GM18867 (cell line): ENCODE measurements around the gene OR4D1.

Source experiments
- ATAC-seq: cut with Tn5 transposase; IDR thresholded peaks from one replicate; pipeline ENCODE4 v1.9.1; 2021; ENCODE audit warnings: mild to moderate bottlenecking, moderate library complexity; ENCODE audit not compliant: unreplicated experiment

OR4D1 gene

DNA sequence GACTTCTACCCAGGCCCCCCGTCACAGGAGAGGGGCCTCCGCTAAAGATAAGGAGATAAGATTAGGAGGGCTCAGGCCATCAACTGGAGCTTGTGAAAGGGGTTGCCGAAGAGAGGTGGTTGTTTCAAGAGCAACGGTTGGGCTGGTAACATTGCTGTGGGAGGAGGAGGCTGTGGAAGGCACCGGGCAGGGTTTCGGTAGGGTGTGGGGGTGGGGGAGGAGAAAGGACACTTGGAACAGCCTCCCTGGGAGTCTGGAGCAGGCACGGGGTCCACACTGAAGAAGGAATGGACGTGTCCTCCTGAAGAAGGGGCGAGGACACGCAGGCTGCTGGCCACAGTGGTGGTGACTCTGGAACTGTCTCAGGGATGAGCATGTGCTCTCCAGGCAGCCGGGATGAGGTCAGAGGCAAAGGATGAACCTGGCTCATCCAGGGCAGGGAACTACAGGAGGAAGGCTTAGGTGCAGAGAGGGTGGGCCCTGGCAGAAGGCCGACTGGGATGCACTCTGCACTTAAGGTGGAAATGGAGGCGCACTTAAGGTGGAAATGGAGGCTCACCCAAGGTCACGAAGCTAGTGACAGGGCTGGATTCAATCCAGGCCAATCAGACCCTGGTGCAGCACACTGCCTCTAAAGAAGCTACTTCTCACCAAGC lies 43.2 kb downstream of the OR4D1 start:
- no peak for ATAC-seq

DNA sequence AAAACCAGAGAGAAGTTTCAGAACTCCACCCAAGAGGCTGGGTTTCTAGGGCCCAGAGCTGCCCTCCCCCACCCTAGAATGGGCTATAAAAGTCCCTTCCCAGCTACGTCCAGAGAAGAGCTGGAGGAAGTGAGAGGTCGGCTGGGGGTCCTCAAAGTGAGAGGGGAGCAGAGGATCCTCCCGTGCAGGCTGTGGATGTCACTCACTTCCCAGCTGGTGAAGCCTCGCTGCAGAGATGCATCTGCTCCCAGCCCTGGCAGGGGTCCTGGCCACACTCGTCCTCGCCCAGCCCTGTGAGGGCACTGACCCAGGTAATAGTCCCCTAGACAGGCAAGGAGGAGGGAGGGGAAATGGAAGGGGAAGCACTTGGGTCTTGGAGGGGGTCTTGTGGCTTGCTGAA lies 44.4 kb downstream of the OR4D1 start, which contains the start of gene EPX:
Gene EPX, plus strand, starts transcription at position 115 of the 400 bp plus-strand sequence. Its CDS starts 121 bp downstream, at position 236.
- ATAC-seq: no peak

DNA sequence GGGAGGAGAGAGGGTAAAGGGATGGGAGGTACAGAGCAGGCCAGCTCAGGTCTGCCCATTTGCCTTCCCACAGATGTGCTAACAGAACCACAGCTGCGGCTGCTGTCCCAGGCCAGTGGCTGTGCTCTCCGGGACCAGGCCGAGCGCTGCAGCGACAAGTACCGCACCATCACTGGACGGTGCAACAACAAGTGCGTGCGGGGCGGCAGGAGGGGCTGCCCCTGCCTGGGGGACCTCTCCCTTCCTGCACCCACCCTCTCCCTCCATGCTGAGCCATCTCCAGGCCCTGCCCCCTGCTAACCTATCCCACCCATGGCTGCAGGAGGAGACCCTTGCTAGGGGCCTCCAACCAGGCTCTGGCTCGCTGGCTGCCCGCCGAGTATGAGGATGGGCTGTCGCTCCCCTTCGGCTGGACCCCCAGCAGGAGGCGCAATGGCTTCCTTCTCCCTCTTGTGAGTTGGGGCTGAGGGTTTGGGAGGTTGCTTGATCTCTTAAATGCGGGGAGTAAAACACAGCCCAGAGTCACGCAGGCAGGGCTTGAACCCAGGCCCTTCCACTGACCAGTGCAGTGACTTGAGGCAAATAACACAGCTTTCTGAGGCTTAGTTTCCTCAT lies 45.6 kb downstream of the OR4D1 start:
- ATAC-seq: no peak

DNA sequence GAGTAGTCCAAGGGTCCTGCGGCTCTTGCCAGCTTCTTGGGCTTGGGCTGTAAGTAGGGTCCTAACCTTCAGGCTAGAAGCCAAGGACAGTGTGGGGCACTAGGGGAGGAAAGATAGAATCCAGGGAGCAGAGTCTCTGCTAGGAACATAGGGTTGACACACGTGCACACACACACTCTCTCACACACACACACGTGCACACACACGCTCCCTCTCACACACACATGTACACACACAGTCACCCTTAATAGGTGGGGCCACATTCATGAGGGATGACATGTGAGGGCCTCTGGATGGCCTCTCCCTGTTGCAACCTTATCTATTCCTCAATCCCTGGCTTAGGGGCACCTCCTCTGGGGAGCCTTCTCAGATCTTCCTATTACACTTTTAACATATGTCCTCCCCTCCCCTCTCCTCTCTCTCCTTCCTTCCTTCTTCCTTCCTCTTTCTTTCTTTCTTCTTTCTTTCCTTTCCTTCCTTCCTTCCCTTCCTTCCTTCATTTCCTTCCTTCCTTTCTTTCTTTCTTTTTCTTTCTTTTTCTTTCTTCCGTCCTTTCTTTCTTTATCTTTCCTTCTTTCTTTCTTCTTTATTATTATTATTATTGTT lies 47.4 kb downstream of the OR4D1 start:
- ATAC-seq: no peak

DNA sequence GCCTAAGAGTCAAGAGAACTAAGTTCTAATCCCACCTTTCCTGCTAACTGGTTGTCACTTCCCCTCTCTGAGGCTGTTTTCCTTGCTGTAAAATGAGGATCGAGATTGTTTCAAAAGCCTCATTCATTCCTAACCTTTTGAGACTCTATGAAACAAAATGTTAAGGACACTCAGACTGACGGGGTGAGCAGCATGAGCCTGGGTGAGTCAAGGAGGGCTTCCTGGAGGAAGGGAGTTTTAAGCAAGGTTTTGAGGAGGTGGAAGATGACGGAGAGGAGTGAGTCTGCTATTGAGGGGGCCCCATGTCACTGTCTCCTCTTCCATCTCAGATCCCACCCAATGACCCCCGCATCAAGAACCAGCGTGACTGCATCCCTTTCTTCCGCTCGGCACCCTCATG lies 48.4 kb downstream of the OR4D1 start:
- no peak for ATAC-seq

DNA sequence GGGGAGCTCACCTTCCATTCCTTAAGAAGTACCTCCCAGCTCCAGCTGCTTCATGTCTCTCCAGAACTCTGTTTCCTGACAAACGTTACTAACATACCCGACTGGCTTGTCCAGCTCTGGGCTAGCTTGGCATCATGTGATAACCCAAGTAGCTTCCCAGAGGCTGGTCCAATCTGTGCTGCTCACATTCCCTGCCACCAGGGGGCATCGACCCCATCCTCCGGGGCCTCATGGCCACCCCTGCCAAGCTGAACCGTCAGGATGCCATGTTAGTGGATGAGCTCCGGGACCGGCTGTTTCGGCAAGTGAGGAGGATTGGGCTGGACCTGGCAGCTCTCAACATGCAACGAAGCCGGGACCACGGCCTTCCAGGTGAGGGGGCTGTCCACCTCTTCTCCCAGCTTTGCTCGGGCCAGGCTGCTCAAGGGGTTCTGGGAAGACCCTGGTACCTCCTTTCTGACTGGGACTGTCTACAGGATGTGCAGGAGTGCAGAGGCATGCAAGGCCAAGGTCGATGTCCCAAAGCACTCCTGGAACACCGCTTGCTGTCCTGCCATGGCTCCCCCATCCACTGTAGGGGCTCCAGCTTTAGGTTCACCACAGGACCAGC lies 51.9 kb downstream of the OR4D1 start:
- no peak for ATAC-seq

DNA sequence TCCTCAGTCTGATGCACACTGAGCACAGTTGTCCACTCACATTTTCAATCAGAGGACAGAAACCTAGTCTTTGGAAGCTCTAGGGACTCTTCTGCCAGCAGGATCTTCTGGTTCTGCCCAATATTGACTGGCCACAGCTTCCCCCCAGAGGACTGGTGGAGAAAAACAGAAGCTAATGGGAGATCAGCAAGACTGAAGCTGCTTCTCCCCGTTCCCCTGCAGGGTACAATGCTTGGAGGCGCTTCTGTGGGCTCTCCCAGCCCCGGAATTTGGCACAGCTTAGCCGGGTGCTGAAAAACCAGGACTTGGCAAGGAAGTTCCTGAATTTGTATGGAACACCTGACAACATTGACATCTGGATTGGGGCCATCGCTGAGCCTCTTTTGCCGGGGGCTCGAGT lies 54.7 kb downstream of the OR4D1 start:
- ATAC-seq: no peak

DNA sequence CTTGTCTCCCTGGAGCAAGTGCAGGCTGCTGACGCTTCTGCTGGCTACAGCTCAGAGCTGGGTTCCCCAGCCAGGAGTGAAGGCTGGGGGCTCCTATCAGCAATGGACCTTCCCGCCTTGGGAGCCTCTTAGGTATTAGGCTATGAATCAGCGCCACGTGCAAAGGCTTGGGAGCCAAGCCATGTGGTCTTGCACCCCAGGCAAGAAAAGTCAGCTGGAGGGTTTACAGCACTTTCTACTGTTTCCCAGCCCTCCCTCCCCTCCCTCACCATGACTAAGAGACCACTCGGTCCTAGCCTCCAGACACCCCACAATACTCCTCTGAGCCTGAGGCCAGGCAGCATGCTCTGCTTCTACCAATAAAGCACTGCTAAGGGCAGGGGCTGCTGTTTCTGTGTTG lies 56.6 kb downstream of the OR4D1 start:
- ATAC-seq: no peak

DNA sequence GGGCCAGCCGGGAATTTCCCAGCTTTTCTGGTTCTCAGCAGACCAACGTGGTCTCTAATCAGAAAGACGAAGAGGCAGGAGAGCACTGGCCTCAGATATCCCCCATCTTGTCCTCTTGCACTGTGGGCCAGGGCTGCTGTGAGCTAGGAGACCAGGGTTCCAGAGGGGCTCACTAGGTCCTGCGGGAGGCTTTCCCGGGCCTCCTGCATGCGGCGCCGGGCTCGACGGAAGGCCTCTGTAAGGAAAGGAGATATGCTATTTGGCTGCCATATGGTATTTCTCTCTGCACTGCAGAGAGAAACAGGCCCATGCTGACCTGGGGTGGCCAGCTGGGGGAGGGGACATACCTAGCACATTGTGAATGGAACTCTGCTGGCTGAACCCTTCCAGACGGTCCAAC lies 57.8 kb downstream of the OR4D1 start:
- ATAC-seq: no peak

DNA sequence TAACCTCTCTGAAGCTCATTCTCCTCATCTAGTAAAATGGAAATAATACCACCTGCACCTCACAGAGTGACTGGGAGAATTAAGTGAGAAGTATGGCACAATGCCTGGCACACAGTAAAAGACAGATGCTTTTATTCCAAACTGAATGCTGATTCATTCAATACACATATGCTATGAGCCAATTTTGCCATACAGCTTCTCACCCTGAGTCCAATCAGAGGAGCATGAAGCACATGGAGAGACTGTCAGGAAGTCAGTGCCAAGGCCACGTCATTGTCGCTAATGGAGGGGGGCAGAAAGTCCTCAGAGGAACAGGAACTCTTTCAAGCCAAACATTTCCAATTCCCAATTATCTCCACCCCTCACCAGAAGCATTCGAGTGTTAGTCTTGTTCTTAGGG lies 59.3 kb downstream of the OR4D1 start:
- ATAC-seq: no peak

DNA sequence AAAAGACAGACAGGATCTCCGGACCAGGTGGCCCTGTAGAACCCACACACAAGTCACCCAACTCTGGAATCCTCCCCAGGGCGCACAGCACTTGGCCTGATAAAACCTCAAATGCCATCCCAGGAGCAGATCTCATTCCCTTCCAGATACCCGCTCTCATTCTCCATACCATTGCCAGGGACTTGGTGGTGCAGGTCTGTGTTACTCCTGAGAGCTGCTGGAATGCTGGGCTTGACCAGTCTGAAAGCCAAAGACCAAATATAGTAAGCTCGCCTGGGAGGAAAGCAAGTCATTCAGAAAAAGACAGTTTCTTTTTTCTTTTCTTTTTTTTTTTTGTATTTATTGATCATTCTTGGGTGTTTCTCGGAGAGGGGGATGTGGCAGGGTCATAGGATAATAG lies 60.2 kb downstream of the OR4D1 start:
- no peak for ATAC-seq
